Inflammatory macrophage treated with lipopolysaccharide for 4 hours (primary cell): ENCODE data around the gene NEK6.

Experiments used
- DNase-seq: peaks from one replicate; pipeline ENCODE4 v3.0.0-alpha.2; 2020

The NEK6 gene

DNA sequence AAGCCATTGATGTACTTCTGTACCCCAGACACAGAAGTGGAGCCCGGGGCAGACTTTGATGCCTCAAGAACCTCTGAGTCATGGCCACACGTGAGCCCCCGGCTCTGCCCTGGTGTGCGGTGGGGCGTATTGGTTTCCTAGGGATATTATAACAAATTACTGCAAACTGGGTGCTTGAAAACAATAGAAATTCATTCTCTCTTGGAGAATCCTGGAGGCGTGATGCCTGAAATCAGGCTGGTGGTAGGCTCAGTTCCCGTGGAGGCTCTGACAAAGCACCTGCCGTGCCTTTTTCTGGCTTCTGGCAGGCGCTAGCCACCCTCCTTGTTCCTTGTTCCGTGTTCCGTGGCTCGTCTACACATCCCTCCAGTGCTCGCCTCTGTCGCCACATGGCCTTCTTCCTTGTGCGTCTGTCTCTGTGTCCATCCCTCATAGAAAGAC, 24.2 kb downstream of the NEK6 start:
- DNase-seq: peak; percentile 70

DNA sequence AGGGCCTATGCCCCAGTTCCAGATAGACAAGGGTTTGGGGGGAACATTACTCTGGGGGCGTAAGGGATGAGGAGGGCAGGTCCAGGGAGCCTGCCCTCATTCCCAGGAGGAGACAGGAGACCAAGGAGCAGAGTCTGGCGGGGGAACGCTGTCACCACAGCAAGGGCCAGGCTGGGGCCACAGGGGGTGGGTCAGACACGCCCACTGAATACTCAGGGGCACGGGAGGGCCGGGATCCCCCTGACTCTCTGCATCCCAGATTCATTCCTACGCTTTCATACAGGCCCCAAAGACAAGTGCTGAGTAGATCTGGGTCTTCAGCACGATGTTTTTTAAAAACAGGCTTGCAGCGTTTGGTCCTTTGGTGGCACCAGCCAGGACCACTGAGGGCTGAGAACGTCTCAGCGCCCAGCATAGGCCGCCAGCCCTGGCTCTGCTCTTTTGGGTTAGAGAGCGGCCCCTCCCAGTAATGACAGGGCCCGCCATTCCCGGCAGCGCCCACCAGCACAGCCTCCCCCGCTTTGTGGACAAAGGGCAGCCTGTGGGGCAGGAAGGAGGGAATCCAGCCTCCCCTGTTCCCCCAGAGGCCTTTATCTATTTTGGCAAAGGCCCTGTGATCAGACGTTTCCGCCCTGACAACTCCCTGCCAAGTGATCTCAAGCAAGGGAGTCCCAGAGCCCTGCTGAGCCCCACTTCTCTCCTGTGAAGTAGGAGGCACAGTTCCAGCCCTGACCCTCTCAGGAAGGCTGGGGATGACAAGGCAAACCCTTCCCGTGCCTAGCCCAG, 24.9 kb downstream of the NEK6 start:
- DNase-seq: peak; percentile 17

DNA sequence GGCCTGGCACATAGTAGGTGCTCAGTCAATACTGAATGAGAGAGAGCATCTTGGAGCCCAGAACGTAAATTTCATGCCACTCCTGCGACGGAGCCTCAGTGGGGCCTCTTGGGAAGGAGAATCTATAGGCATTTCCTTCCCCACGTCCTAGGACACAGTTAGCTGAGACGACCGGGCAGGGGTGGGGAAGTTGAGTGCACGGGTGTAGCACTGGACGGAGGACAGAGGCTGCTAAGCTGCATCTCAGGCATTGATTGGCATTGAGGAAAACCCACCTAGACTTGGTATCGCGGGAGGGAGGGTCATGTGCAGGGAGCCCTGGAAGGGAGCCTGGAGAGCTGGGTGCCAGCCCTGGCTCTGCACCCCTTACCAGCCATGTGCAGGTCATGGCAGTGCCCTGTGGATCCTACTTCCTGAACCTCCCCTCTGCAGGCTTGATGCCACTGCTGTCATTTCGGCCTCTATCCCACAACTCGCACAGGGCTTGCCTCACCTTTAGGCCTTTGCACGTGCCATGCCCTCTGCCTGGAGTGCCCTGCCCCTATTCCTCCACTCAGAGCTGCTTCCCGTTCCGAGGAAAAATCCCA, 25.6 kb downstream of the NEK6 start:
- peak; percentile 26 for DNase-seq

DNA sequence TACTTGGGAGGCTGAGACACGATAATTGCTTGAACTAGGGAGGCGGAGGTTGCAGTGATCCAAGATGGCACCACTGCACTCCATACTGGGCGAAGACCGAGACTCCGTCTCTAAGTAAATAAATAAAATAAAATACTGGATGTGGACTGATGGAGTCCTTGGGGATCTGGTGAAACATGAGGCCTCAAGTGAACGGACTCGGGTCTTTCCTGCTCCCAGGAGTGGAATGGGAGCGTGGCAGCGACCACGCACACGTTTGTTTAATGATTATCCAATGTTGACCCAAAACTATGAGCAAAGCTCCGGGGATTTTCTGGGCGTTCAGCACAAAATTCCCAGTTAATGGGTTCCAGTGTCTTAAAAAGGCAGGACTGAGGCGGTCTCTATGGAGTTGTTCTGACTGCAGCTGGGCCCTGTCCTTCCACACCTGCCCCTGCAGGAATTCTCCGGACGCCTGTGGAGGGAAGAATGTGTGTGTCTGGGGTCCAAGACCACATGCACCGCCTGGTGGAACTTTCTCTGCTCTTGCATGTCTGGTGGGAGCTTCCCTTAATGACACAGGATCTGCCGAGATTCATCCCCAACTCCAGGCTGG, 26.6 kb downstream of the NEK6 start:
- DNase-seq: no peak

DNA sequence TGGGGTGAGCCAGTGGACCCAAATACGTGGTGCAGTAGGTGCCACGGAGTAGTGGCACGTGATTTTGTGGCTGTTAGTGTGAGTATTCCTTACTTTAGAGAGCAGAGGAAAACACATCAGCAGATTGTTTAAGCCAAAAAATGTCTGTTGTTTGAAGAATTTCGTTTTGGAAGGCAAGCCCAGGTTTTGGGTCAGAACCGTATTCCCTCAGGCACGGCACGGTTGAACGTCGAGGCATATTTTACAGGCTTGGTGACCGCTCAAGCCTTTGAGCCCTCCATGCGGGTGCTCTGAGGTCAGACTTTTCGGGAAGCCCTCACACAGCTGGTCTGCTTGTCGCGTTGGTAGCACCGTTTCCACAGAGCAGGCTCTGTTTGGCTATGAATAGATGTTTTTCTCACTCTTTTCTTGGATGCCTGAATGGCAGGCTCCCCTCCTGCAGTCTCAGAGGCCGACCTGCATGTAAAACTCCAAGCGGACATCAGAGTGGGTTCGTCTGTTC, 27.2 kb downstream of the NEK6 start:
- DNase-seq: no peak

DNA sequence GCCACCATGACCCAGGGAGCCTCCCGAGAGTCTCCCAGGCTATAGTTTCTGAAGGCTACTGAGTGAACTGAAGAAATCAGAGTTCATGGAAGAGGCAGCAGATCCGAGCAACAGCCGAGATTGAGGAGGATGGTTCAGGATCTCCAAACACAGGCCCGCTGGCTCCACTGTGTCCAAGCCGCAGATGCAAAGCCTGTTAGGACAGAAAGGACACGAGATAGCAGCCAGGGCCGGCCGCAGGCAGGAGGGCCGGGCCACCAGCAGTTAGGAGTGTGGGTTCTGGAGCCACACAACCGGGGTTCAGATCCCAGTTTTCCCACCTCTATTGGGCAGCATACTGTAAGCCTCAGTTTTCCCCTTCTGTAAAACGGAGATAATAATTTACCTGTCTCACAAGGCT, 27.7 kb downstream of the NEK6 start:
- DNase-seq: no peak

DNA sequence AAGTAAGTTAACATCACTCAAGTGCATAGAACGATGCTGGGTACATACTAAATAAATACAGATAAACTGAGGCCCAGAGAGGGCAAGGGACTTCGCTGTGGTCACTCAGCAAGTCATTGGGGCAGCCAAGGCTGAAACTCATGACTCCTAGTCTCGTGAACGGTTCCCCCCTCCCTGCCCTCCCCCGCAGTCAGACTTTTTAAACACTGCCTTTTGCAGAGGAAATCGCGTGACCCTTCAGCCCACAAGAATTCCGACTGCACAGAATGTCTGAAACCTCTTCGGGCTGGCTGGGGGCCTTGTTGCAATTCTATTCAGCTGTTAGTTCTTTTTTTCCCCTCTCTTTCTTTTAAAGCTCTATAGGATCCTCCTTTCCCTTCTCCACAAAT, 28.1 kb downstream of the NEK6 start:
- peak; percentile 94 for DNase-seq

DNA sequence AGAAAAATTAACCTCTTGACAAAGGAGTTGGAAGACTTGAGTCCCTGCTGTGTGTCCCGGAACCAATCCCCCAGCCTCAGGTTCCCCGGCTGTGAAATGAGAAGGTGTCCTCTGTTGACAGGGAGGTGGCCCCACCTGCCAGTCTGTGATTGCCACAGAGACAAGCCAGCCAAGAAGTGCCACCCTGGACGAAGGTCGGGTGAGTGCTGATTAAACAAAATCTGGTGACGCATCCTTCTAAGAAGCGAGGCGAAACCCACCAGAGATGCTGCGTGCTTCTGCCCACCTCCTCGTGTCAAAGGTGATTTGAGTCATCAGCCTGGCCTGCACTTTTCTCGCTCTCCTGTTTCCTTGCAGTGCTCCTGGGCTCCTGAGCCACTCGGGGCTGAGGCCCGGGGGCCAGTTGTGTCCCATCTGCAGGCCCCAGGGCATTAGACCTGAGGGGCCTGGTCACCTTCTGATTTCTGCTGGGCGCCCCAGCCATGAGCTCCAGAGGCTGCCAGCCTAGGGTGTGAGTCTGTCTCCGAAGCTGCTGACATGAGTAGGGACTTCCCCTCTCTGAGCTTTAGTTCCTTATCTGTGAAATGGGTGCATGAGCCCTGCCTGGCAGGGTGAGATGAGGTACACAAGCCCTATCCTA, 28.7 kb downstream of the NEK6 start:
- DNase-seq: peak; percentile 65

DNA sequence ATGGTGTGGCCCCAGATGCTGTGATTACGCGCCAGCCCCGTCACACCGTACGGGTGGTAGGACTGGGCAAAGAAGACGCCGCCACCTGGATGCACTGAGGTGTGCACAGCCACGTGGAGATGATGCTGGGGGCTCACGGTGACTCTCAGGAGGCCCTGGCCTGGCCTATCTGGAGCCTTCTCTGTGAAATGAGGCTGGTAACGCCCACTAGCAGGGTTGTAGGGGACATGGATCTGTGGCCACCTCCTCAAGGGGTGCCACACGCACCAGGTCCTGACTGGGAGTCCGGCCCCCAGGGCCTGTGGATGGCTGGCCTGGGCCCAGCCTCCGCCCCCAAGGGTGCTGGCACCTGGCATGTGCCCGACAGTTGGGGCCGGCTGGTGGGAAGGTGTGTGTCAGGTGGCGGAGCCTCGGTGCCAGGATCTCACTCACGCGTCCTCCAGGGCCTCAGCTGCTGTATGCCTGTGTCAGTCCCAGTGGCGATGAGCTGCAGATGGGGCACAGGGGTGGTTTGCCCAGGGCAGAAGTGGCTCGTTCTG, 32.4 kb downstream of the NEK6 start:
- no peak for DNase-seq

DNA sequence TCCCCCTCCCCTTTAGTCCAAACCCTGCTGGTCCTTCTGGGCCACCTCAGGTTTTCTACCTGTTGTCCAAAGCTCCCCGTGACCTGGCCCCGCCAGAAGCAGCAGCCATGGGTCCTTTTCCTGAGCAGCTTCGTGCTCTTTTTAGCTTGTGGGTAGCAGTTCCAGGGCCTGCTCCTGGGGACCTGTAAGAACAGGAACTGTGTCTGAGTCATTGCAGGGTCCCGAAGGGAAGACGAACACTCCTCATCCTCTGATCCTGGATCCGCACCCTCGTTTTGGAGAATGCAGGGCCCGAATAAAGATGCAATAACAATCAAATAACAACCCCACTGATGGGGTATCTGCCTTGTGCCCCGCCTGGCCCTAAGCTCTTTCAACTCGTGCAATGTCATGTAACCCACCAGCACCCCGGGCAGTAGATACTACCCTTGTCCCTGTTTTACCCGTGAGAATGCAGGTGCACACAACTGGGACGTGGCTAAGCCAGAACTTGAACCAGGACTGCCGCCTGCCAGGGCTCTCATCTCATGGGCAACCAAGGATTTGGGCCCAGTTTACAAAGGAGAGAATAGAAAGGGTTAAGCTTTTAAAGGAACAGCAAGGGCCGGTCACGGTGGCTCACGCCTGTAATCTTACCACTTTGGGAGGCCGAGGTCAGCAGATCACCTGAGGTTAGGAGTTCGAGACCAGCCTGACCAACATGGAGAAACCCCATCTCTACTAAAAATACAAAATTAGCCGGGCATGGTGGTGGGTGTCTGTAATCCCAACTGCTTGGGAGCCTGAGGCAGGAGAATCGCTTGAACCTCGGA, 33.2 kb downstream of the NEK6 start:
- DNase-seq: no peak

DNA sequence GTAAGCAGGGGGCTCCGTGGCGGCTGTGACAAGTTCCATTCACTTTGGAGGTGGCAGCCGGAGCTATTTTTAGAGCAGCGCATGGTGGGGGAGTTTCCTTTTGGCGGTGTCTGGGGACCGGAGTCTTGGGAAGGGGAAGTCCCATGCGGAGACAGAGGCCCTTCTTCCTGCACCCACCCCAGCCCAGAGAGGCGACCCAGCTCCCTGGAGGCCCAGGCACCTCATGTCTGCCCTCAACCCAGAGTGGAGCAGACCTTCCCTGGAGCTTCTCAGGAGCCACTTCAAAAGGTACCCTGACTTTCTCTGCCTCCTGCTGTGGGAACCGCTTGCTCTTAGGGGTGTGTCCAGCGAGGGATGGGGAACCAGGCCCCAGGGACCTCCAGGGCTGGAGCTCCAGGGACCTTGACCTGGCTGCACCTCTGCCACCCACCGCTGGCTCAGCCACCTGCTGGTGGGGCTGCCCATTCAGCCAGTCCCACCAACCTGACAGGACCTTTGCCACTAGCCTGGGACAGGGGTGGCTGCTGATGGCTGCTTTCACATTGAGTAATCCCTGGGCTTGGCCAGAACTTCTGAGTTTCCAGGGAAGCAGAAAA, 34.1 kb downstream of the NEK6 start:
- peak; percentile 69 for DNase-seq

DNA sequence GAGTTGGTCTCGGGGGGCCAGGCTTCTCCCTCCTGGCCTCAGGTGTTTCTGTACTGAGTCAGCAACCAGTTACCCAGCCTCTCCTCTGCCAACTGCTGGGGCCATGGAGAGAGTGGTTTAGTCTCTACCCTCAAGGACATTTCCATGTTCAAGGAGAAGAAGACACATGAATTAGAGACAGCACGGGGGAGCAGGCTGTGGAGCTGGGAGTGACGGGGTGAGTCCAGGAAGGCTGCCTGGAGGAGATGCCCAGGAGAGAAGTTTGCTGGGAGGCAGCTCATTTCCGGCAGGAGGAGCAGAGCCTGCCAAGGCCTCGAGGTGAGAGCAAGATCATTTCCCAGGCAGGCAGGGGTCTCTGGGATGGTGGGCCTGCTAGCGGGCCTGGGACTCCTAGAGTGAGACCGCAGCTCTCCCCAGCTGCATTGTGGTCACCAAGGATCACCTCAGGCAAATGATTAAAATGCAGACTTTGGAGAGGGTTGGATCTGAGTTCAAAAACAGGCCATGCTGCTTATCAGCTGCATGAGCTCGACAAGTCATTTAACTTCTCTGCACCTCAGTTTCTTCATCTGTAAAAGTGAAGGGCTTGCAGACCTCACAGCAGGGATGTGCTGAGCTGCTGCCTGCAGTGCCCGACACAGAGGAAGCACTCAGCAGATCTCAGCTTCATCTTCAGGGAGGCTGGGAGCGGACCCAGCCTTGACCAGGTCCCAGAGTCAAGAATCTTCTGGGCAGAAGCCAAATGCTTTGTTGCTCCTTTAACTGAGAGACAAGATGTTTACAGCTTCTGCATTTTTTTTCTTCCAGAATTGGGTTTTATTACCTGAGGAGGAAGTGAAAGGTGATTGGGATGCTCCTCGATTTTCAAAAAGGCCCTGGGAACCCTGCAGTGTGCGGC, 35.2 kb downstream of the NEK6 start:
- no peak for DNase-seq

DNA sequence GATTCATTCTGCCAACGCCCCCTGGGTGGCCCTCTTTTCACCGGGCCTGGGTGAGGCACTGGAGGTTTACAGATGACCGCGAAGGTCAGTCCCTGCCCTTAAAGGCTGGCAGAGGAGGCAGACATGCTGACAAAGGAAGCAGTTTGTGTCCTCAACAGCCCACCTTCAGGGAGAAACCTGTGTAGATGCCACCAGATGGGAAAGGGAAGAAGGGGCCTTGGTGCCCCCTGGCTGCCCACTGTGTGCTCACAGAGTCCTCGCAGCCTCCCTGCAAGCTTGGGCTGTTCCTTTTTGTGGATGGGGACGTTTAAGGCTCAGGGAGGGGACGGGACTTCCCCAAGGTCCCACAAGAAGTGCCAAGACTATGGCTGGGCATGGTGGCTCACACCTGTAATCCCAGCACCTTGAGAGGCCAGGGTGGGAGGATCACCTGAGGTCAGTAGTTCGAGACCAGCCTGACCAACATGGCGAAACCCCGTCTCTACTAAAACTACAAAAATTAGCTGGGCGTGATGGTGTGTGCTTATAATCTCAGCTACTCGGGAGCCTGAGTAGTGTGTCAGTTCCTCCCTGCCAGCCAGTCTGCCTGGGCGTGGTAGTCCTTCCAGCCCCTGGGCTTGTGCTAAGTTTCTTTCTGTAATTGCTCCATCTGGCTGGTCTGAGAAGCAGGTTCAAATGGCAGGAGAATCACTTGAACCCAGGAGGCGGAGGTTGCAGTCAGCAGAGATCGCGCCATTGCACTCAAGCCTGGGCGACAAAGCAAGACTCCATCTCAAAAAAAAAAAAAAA, 36.2 kb downstream of the NEK6 start:
- peak; percentile 52 for DNase-seq

DNA sequence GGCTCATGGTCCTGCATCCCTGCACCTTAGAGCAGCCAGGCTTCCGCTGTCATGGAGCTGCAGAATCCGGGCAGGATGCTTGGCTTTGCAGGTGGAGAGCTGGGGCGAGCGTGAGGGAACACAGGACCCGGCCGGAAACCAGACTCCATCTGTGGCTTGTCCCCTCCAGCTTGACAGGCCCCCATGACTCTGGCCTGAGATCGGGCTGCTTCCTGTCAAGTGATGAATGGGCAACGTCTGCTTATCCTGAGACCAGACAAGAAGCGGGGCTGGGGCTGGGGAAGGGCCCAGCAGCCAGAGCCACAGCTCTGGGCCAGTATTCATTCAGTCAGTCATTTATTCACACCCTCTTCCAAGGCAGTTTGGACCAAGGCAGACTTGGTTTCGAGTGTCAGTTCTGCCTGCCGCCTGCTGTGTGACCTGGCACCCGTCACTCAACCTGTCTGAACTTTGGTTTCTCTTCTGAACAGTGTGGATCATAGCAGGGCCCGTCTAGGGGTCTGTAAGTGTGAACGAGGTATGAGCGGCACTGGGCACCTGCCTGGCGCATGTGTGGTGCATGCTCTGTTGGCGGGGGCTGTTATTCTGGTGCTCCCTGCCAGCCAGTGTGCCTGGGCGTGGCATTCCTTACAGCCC, 37.5 kb downstream of the NEK6 start:
- no peak for DNase-seq

DNA sequence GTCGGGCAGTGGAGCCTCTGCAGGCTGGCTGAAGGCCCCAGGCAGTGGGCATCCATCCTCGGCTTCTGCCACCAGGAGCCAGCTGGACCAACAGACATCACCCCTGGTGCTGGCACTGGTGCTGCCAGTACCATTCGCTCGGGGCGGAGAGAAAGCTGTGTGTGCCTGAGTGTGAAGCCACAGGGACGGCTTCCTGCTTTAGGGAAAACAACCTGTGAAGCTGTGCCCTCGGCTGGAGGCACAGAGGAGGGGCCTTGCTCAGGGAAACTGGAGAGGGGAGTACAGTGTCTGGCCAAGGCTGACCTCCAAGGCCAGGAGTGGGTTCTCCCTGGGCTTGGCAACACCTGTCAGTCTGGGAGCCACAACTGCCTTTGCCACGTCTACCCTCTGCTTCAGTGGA, 38.3 kb downstream of the NEK6 start:
- no peak for DNase-seq

DNA sequence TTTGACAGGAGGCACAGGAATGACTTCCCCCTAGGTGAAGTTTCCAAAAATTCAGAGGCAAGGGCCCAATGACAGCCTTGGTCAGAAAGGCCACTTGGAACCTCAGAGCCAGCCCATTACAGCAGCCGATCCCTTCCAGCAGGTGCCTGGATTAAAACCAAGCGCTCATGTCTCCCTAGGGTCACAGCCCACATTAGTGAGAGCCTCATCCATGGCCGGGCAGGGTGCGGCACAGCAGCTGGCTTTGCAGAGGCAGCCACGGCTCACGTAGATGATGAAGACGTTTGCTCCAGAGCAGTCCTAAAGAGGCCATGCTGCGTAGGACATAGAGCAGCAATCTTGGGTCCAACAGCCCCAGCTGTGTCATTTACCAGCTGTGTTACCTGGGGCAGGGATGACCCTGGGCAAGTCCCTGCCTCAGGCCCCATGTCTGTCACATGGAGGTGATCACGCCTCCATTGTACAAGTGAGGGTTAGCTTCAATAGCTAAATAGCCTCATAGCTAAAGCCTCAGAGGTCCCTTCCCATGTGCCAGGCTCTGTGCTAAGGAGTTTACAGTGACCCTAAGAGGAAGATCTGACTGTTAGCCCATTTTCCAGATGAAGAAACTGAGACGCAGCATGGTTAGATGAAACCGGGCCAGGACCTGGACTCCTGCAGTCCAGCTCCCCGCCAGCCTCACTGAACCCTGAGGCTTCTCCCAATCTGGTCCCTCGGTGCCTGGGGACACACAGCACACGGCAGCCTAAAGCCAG, 39.2 kb downstream of the NEK6 start:
- no peak for DNase-seq

DNA sequence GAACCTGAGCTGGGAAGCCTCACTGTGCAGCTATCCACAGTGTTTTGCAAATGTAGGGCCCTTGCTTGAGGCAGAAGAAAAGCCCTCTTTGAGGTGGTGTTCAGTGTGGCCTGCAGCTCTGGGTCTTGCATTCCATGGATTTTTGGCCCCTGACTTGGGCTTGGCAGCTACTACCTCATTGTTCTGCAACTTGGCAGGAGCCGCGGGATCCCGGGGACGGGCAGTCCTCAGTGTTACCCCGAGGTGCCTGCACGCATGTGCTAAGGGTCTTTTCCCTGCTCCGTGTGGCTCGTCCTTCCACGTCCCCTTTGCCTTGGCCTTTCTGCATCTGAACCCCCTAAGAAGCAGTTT, 39.8 kb downstream of the NEK6 start:
- no peak for DNase-seq

DNA sequence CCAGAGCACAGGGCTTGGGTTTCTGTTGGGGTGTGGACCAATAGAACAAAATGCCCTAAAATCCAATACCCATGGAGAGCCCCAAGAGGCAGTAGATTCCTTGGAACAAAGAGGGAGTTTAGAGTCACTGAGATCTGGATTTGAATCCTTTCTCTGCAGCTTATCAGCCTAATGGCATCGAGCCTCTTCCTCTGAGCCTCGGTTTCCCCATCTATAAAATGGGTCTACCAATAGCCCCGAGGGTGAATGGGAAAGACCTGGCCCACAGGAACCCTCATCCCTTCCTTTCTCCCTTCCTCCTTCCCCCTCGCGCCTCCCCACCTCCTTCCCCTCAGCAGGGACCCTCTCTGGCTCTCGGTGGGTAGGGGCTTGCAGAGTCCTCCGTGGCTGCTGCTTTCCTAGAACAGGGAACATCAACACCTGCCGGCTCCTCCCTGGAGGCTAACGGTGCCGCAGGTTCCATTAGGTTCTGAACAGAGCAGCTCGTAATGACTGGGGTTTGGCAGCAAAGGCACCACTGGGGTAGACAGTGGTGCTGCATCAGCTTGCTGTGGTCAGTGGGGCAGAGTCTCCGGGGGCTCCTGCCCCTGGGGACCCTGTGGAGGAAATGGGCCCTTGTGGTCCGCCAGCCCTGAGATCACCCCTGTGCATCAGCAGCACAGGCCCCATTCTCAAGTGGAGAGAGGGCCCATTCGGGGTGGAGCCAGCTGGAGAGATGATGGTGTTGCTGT, 40.3 kb downstream of the NEK6 start:
- no peak for DNase-seq
